CD14-positive monocyte (primary cell): Measurements from ENCODE around the gene ZBP1. TPM values are rescaled to one million over a fixed set of nuclear protein-coding genes. Genes with fewer than 3 reads are reported as not detected.

Experiments used
- DNase-seq, 3 donors: peaks; one replicate each; pipeline ENCODE4 v3.0.0-alpha.2; 2011 to 2022
- H2AFZ ChIP-seq: 2 replicates; pipeline ENCODE4 v1.6.0; 2012; ENCODE audit warnings: mild to moderate bottlenecking, low read depth, low read length, inconsistent platforms; ENCODE audit not compliant: insufficient read depth, poor library complexity, severe bottlenecking
- H3K27ac ChIP-seq, 2 donors: 1 replicate in 1 of 2; 2 replicates in 1 of 2; pipeline ENCODE4 v1.5.1; 2012 to 2013; ENCODE audit warnings: low read length in 2 of 2, control low read depth in 1 of 2, inconsistent platforms in 1 of 2, low read depth in 1 of 2, mild to moderate bottlenecking in 1 of 2
- H3K27me3 ChIP-seq, 2 donors: one replicate each; pipeline versions ENCODE4 v1.6.0 to v1.6.1; 2011 to 2013; ENCODE audit warnings: low read length in 2 of 2; ENCODE audit not compliant: control insufficient read depth in 2 of 2, insufficient read depth in 2 of 2
- H3K36me3 ChIP-seq, 2 donors: replicated peaks in 1 of 2; 1 replicate in 1 of 2; 2 replicates in 1 of 2; pipeline versions ENCODE4 v1.5.1 to v1.6.1; 2012 to 2013; ENCODE audit warnings: low read length in 2 of 2, control low read depth in 1 of 2, inconsistent platforms in 1 of 2, mild to moderate bottlenecking in 1 of 2; ENCODE audit not compliant: insufficient read depth in 2 of 2, control insufficient read depth in 1 of 2
- H3K4me1 ChIP-seq, 2 donors: 1 replicate in 1 of 2; 2 replicates in 1 of 2; pipeline versions ENCODE4 v1.5.1 to v1.6.1; 2012 to 2013; ENCODE audit warnings: low read length in 2 of 2, control low read depth in 1 of 2, inconsistent platforms in 1 of 2, mild to moderate bottlenecking in 1 of 2, moderate library complexity in 1 of 2; ENCODE audit not compliant: insufficient read depth in 2 of 2, control insufficient read depth in 1 of 2
- H3K4me2 ChIP-seq: replicated peaks from 2 replicates; pipeline ENCODE3; 2012; ENCODE audit warnings: low read length, moderate library complexity, mild to moderate bottlenecking; ENCODE audit not compliant: poor library complexity, severe bottlenecking; ENCODE audit errors: extremely low read depth
- H3K4me3 ChIP-seq, 3 experiments: fragments of 200-600 bp in 1 of 3; sonication (generic) in 1 of 3; replicated peaks in 1 of 3; 1 replicate in 2 of 3; 2 replicates in 1 of 3; pipeline ENCODE4 v1.5.1; 2011 to 2013; ENCODE audit warnings: low read length in 3 of 3, mild to moderate bottlenecking in 3 of 3, control low read depth in 2 of 3, low read depth in 2 of 3, inconsistent platforms in 1 of 3, moderate library complexity in 1 of 3
- H3K79me2 ChIP-seq: 2 replicates; pipeline ENCODE4 v1.6.0; 2012; ENCODE audit warnings: mild to moderate bottlenecking, control low read depth, inconsistent platforms, low read length, moderate library complexity; ENCODE audit not compliant: insufficient read depth
- H3K9ac ChIP-seq: 2 replicates; pipeline ENCODE4 v1.6.0; 2017; ENCODE audit warnings: low read length, mild to moderate bottlenecking; ENCODE audit not compliant: insufficient read depth, poor library complexity, severe bottlenecking
- H3K9me3 ChIP-seq, 2 donors: replicated peaks in 1 of 2; 1 replicate in 1 of 2; 2 replicates in 1 of 2; pipeline versions ENCODE4 v1.5.1 to v1.6.1; 2012 to 2013; ENCODE audit warnings: low read length in 2 of 2, control low read depth in 1 of 2; ENCODE audit not compliant: control insufficient read depth in 1 of 2, insufficient read depth in 1 of 2
- H4K20me1 ChIP-seq: 2 replicates; pipeline ENCODE4 v1.6.0; 2012; ENCODE audit warnings: mild to moderate bottlenecking, low read length, control low read depth, moderate library complexity; ENCODE audit not compliant: insufficient read depth
- H3K27ac Mint-ChIP-seq, 7 donors: one replicate each; pipeline ENCODE4 v1.8.0; 2020; ENCODE audit warnings: mild to moderate bottlenecking in 7 of 7, mixed read lengths in 7 of 7, moderate library complexity in 6 of 7, inconsistent platforms in 2 of 7
- H3K27me3 Mint-ChIP-seq, 3 donors: one replicate each; pipeline ENCODE4 v1.8.0; 2021 to 2022; ENCODE audit warnings: low read depth in 3 of 3, mild to moderate bottlenecking in 3 of 3, mixed read lengths in 3 of 3, moderate library complexity in 3 of 3, inconsistent platforms in 1 of 3
- H3K36me3 Mint-ChIP-seq, 2 donors: one replicate each; pipeline ENCODE4 v1.8.0; 2020; ENCODE audit warnings: mixed read lengths in 2 of 2, inconsistent platforms in 1 of 2, mild to moderate bottlenecking in 1 of 2
- H3K4me1 Mint-ChIP-seq: one replicate; pipeline ENCODE4 v1.8.0; 2020; ENCODE audit warnings: mild to moderate bottlenecking, mixed read lengths
- H3K4me3 Mint-ChIP-seq, 2 donors: one replicate each; pipeline ENCODE4 v1.8.0; 2020; ENCODE audit warnings: mild to moderate bottlenecking in 2 of 2, mixed read lengths in 2 of 2, moderate library complexity in 1 of 2
- H3K9me3 Mint-ChIP-seq, 7 donors: one replicate each; pipeline ENCODE4 v1.8.0; 2020 to 2022; ENCODE audit warnings: mixed read lengths in 7 of 7, mild to moderate bottlenecking in 6 of 7, moderate library complexity in 6 of 7, inconsistent platforms in 2 of 7
- WGBS: methylation state at CpG from one replicate; pipeline ENCODE4 v1.1.5; 2013; ENCODE audit warnings: missing lambda C conversion rate; ENCODE audit not compliant: insufficient coverage; 5-methylcytosine and 5-hydroxymethylcytosine counted together
- intact Hi-C, 2 donors: fragments of 100-400 bp; cut with micrococcal nuclease; formaldehyde crosslinking; loops; one replicate each; pipeline versions ENCODE4 v1.15.0 to v1.15.1; 2023
- polyA plus RNA-seq, 3 donors: library from polyadenylated mRNA; depleted of rRNA in 1 of 3; unstranded in 2 of 3; stranded (reverse) in 1 of 3; fragments of 300-500 nt in 2 of 3; fragments of >200 nt in 1 of 3; fragmentation: Illumina TruSeq in 2 of 3; gene quantifications; 1 replicate in 2 of 3; 2 replicates in 1 of 3; pipeline ENCODE4 v1.2.3, GENCODE V29; 2012 to 2021
- TF ChIP-seq, protein P1 (sequence below): fragments of 200-600 bp; IDR thresholded peaks from one replicate; pipeline ENCODE4 v1.8.0; 2022; ENCODE audit warnings: antibody characterized with exemption, mild to moderate bottlenecking

ZBP1 gene
- polyA plus RNA-seq, 3 donors: 2.8 to 25.9 (median 3.0) TPM

GRCh38 chr20:57657535-57658446 is 37.6 kb upstream of the ZBP1 start:
- Histone ChIP-seq H3K79me2 (no peaks in the 10 kb centered on the region), H3K27ac (no peak overlapping the region), H4K20me1 (no peaks in the 10 kb centered on the region), H3K4me2 (no peak overlapping the region), H2AFZ (no peak overlapping the region), H3K4me3 (no peak overlapping the region), H3K9ac (no peak overlapping the region), H3K36me3 (no peaks in the 10 kb centered on the region), H3K4me1 (no peaks in the 10 kb centered on the region), H3K9me3 (no peaks in the 10 kb centered on the region), H3K27me3 (no peaks in the 10 kb centered on the region)
- Mint-ChIP-seq H3K4me1 (no peaks in the 10 kb centered on the region), H3K36me3 (no peaks in the 10 kb centered on the region), H3K9me3 (peaks cover 0 to 3% (median 0%) of the 10 kb centered on the region in 7 donors), H3K27me3 (peaks cover 2 to 3% (median 2%) of the 10 kb centered on the region in 3 donors), H3K4me3 (no peak overlapping the region), H3K27ac (no peak overlapping the region)
- intact Hi-C loops: loop anchor here in 1 of 2 donors (10.0 kb wide), 1 partner anchor 517 kb away; no protein-coding TSS in a partner anchor
- DNase-seq: no peak
- WGBS: 84% methylated on average over 33 of the region's 36 CpGs
- TF ChIP-seq, protein P1, sequence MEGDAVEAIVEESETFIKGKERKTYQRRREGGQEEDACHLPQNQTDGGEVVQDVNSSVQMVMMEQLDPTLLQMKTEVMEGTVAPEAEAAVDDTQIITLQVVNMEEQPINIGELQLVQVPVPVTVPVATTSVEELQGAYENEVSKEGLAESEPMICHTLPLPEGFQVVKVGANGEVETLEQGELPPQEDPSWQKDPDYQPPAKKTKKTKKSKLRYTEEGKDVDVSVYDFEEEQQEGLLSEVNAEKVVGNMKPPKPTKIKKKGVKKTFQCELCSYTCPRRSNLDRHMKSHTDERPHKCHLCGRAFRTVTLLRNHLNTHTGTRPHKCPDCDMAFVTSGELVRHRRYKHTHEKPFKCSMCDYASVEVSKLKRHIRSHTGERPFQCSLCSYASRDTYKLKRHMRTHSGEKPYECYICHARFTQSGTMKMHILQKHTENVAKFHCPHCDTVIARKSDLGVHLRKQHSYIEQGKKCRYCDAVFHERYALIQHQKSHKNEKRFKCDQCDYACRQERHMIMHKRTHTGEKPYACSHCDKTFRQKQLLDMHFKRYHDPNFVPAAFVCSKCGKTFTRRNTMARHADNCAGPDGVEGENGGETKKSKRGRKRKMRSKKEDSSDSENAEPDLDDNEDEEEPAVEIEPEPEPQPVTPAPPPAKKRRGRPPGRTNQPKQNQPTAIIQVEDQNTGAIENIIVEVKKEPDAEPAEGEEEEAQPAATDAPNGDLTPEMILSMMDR: no peak

DNA sequence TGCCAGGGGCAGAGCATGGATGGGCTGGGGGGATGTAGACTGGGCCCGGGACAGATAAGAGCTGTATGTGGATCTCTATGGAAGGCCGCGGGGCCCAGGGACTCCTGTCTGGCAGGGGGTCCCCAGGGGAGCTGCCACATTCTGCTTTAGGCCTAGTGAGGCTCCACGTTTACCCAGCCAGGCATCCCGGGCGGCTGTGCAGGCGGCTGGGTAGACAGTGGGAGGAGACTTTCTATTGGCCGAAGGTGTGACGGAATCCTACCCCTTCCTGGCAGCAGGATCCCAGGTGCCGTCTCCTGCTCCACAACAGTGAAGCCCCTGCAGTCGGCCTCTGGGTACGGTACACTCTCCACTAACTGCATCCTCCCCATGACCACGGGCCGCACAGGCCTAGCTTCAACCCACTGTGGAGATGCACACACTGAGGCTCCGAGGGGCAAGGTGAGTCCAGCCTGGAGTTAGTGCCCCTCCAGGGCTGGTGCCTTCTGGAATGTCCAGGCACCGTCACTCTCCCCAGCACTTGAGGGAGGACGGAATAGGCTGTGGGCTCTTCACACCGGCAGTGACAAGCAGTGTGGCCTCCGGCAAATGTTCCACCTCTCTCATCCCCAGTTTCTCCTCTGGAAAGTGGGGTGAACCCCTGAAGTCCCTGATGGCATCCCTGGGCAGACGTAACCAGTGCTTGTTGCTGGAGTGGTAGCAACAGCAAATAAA is 36.8 kb upstream of the ZBP1 start:
- Mint-ChIP-seq H3K4me3 (no peak overlapping the region), H3K4me1 (no peaks in the 10 kb centered on the region), H3K27me3 (peaks cover 2% of the 10 kb centered on the region in 3 donors), H3K36me3 (no peaks in the 10 kb centered on the region), H3K27ac (no peak overlapping the region), H3K9me3 (peaks cover 0 to 3% (median 0%) of the 10 kb centered on the region in 7 donors)
- Histone ChIP-seq H3K79me2 (no peaks in the 10 kb centered on the region), H3K4me2 (no peak overlapping the region), H3K9me3 (no peaks in the 10 kb centered on the region), H3K36me3 (no peaks in the 10 kb centered on the region), H4K20me1 (no peaks in the 10 kb centered on the region), H3K4me3 (no peak overlapping the region), H3K4me1 (no peaks in the 10 kb centered on the region), H3K9ac (no peak overlapping the region), H3K27ac (no peak overlapping the region), H2AFZ (no peak overlapping the region), H3K27me3 (no peaks in the 10 kb centered on the region)
- WGBS: 99% methylated on average over 18 of the region's 20 CpGs
- intact Hi-C loops: loop anchor here in 1 of 2 donors (10.0 kb wide), 1 partner anchor 518 kb away; no protein-coding TSS in a partner anchor
- TF ChIP-seq, protein P1: no peak
- no peak for DNase-seq
